A673 (cell line): ENCODE data around the gene NAT8L.

Source experiments
- EZH2 ChIP-seq: fragments of 200-600 bp; sonication (generic); IDR thresholded peaks from 2 replicates; pipeline ENCODE4 v1.6.1; 2017; ENCODE audit warnings: borderline replicate concordance, low read depth, mild to moderate bottlenecking, mixed read lengths, antibody characterized with exemption, low read length; ENCODE audit not compliant: poor library complexity, severe bottlenecking
- TF ChIP-seq, protein P1 (sequence below): fragments of 300-800, 200-600 bp; sonication (generic); conservative IDR thresholded peaks from 2 replicates; pipeline ENCODE4 v1.5.1; 2017; ENCODE audit warnings: low read depth, mild to moderate bottlenecking, antibody characterized with exemption, low read length, moderate library complexity, mixed read lengths

DNA sequence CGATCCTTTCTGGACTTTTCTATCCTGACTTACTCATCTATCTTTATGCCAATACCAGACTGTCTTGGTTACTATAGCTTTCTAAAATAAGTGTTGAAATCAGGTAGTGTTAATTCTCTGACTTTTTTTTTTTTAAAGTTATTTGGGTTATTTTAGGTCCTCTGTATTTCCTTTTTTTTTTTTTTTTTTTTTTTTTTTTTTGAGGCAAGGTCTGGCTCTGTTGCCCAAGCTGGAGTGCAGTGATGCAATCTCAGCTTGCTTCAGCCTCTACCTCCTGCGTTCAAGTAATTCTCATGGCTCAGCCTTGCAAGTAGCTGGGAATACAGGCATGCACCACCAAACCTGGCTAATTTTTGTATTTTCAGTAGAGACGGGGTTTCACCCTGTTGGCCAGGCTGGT, 47.5 kb upstream of the NAT8L start:
- TF ChIP-seq, protein P1, sequence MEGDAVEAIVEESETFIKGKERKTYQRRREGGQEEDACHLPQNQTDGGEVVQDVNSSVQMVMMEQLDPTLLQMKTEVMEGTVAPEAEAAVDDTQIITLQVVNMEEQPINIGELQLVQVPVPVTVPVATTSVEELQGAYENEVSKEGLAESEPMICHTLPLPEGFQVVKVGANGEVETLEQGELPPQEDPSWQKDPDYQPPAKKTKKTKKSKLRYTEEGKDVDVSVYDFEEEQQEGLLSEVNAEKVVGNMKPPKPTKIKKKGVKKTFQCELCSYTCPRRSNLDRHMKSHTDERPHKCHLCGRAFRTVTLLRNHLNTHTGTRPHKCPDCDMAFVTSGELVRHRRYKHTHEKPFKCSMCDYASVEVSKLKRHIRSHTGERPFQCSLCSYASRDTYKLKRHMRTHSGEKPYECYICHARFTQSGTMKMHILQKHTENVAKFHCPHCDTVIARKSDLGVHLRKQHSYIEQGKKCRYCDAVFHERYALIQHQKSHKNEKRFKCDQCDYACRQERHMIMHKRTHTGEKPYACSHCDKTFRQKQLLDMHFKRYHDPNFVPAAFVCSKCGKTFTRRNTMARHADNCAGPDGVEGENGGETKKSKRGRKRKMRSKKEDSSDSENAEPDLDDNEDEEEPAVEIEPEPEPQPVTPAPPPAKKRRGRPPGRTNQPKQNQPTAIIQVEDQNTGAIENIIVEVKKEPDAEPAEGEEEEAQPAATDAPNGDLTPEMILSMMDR: no peak
- TF ChIP-seq EZH2: no peak
